NOMO-1 (cell line): ENCODE measurements around the gene CUX1.
"Not testable (repeated sequence)": the region's sequence is repeated elsewhere in the genome, so short reads cannot be mapped to it uniquely, and the experiment has no call there.

ENCODE experiments used
- DNase-seq, 2 experiments: peaks; one replicate each; lab custom pipeline; 2025; ENCODE audit not compliant: unreplicated experiment in 2 of 2; lab: John Stamatoyannopoulos, UW

CUX1 gene

GRCh38 chr7:101846800-101847538 is 29.5 kb downstream of the CUX1 start:
- DNase-seq, result no peak

- DNase-seq, result no peak
Measured at GRCh38 chr7:101848208-101848951, 31.0 kb downstream of the CUX1 start.

- DNase-seq, result not testable (repeated sequence)
Measured at GRCh38 chr7:101849314-101849713, 31.9 kb downstream of the CUX1 start.

DNA sequence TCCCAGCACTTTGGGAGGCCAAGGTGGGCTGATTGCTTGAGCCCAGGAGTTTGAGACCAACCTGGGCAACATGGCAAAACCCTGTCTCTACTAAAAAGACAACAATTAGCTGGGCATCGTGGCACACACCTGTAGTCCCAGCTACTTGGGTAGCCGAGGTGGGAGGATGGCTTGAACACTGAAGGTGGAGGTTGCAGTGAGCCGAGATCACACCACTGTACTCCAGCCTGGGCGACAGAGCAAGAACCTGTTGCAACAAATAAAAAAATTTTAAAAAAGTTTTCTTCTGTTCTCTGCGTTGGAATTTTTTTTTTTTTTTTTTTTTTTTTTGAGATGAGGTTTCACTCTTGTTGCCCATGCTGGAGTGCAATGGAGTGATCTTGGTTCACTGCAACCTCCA is 34.9 kb downstream of the CUX1 start:
- not testable (repeated sequence) for DNase-seq

DNA sequence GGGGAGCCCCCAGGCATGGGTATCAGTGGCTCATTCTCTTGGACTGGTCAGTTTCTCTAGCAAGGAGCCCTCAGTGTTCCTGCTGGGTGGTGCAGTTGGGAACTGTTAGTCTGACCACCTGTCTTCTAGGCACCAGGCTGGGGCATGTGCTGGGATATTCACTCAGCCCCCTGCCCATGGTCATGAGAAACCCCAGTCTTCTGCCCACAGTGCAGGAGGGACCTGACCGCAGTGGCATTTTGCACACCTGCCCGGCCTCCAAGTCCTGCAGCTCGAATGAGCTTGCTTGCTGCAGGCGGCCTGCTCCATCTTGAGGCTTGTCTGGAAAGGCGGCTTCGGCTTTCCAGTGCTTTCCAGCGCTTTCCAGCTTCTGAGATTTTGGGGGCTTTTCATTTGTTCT is 36.3 kb downstream of the CUX1 start:
- no peak for DNase-seq

- no peak for DNase-seq
Measured at GRCh38 chr7:101854084-101854865, 36.8 kb downstream of the CUX1 start.

- DNase-seq, result peak; percentile 99
Measured at GRCh38 chr7:101856473-101857357, 39.3 kb downstream of the CUX1 start.

DNA sequence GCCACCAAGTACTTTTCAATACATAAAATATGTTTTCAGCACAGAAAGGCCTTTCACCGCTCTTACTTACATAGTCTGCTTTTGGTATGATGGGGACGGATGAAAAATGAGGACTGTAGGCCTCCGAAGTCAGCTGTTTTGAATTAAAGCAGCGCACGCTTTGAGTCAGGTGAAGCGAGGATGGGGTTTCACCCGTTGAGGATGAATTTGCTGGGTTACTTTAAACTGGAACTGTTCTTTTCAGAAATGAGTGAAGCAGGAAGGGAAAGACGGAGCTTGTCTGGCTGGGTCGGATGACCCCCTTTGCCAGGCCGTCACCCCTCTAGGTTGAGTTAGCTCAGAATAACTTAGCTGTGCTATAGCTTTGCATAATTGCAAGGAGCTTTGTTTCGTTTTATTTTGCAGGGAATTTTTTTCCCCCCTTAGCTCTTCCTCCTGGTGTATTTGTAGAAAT is 40.0 kb downstream of the CUX1 start:
- no peak for DNase-seq

GRCh38 chr7:101858437-101859385 is 41.3 kb downstream of the CUX1 start:
- DNase-seq, result no peak

GRCh38 chr7:101859411-101860106 is 42.1 kb downstream of the CUX1 start:
- peak in 1 of 2 experiments; percentile 23 for DNase-seq

GRCh38 chr7:101860316-101861217 is 43.1 kb downstream of the CUX1 start:
- no peak for DNase-seq

GRCh38 chr7:101861218-101861775 is 43.9 kb downstream of the CUX1 start:
- no peak for DNase-seq

- no peak for DNase-seq
Measured at GRCh38 chr7:101862280-101863220, 45.1 kb downstream of the CUX1 start.

DNA sequence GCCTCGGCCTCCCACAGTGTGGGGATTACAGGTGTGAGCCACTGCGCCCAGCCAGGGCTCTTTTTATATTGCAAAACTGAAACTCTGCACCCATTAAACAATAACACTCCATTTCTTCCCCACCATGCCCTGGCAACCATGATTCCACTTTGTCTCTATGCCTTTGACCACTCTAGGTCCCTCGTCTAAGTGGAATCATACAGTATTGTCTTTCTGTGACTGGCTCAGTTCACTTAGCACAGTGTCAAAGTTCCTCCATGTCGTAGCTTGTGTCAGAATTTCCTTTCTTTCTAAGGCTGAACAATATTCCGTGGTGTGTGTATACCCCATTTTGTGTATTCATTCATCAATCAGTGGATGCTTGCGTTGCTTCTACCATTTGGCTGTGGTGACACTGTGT is 46.2 kb downstream of the CUX1 start:
- no peak for DNase-seq

GRCh38 chr7:101864039-101864438 is 46.6 kb downstream of the CUX1 start:
- no peak for DNase-seq

- no peak for DNase-seq
Measured at GRCh38 chr7:101865031-101865430, 47.6 kb downstream of the CUX1 start.
